HepG2 (cell line): ENCODE results near the gene ARHGDIA. TPM values are rescaled to one million over a fixed set of nuclear protein-coding genes. Genes with fewer than 3 reads are reported as not detected.

ENCODE experiments used
- AGO2 ChIP-seq: fragments of 200-400 bp; formaldehyde crosslinking; optimal IDR thresholded peaks from 2 replicates; pipeline ENCODE3; 2017; ENCODE audit warnings: mild to moderate bottlenecking, low read depth, low read length, moderate library complexity
- ATF7-NPFF ChIP-seq: sonication (generic); formaldehyde crosslinking; IDR thresholded peaks from 2 replicates; pipeline ENCODE4 v1.8.1; 2023; ENCODE audit warnings: mild to moderate bottlenecking, low read depth, missing genetic modification reagents, moderate library complexity
- EHMT2 ChIP-seq: fragments of 200-600 bp; sonication (generic); IDR thresholded peaks from 2 replicates; pipeline ENCODE4 v1.7.0; 2017; ENCODE audit warnings: antibody characterized with exemption, low read depth, low read length, borderline replicate concordance
- HHEX ChIP-seq: IDR thresholded peaks from 2 replicates; pipeline ENCODE4 v1.6.1; 2016; ENCODE audit warnings: control low read depth
- MIXL1 ChIP-seq: IDR thresholded peaks from 2 replicates; pipeline ENCODE4 v1.6.1; 2016
- PHF20 ChIP-seq: sonication (generic); formaldehyde crosslinking; IDR thresholded peaks from 2 replicates; pipeline ENCODE4 v1.5.0; 2020; ENCODE audit warnings: mild to moderate bottlenecking, missing genetic modification reagents
- SMAD1 ChIP-seq: sonication (generic); formaldehyde crosslinking; IDR thresholded peaks from 2 replicates; pipeline ENCODE4 v1.4.0; 2020; ENCODE audit warnings: missing genetic modification reagents, low read depth, mild to moderate bottlenecking, borderline replicate concordance
- SNRNP70 ChIP-seq: fragments of 200-400 bp; formaldehyde crosslinking; IDR thresholded peaks from 2 replicates; pipeline ENCODE4 v1.6.1; 2017; ENCODE audit warnings: mild to moderate bottlenecking, low read depth, low read length, moderate library complexity
- YEATS2 ChIP-seq: sonication (generic); formaldehyde crosslinking; IDR thresholded peaks from 2 replicates; pipeline ENCODE4 v1.4.0; 2020; ENCODE audit warnings: missing genetic modification reagents, borderline replicate concordance
- ZBTB14 ChIP-seq: sonication (generic); formaldehyde crosslinking; IDR thresholded peaks from 2 replicates; pipeline ENCODE4 v1.4.0; 2020; ENCODE audit warnings: missing genetic modification reagents
- ZBTB20 ChIP-seq: sonication (generic); formaldehyde crosslinking; IDR thresholded peaks from 2 replicates; pipeline ENCODE4 v1.8.1; 2023; ENCODE audit warnings: missing genetic modification reagents, low read depth, mild to moderate bottlenecking, borderline replicate concordance
- ZNF274 ChIP-seq: sonication (generic); formaldehyde crosslinking; IDR thresholded peaks from 2 replicates; pipeline ENCODE4 v1.5.1; 2020; ENCODE audit warnings: mild to moderate bottlenecking, missing genetic modification reagents
- ZNF329 ChIP-seq: sonication (generic); formaldehyde crosslinking; IDR thresholded peaks from 2 replicates; pipeline ENCODE4 v1.9.0; 2021; ENCODE audit warnings: low read depth, mild to moderate bottlenecking, missing genetic modification reagents
- ZNF331 ChIP-seq: sonication (generic); formaldehyde crosslinking; IDR thresholded peaks from 2 replicates; pipeline ENCODE4 v1.4.0; 2020; ENCODE audit warnings: missing genetic modification reagents
- ZNF746 ChIP-seq: sonication (generic); formaldehyde crosslinking; IDR thresholded peaks from 2 replicates; pipeline ENCODE4 v1.8.0; 2022; ENCODE audit warnings: mild to moderate bottlenecking, missing genetic modification reagents
- polyA plus RNA-seq, 8 experiments: library from polyadenylated mRNA; depleted of rRNA in 3 of 8; stranded (reverse) in 7 of 8; unstranded in 1 of 8; fragments of >200 nt; fragmentation: Illumina TruSeq in 4 of 8; extraction: Trizol in 4 of 8; gene quantifications; 2 replicates each; pipeline versions ENCODE4 v1.2.1 to v1.2.3, GENCODE V29; 2011 to 2016; ENCODE audit warnings: low read depth in 4 of 8, missing spikeins in 1 of 8, mixed read lengths in 1 of 8; ENCODE audit not compliant: insufficient read depth in 1 of 8
- total RNA-seq, 5 experiments: library from RNA; depleted of rRNA; stranded (reverse); fragments of >200 nt; fragmentation: Illumina TruSeq; extraction: Trizol; gene quantifications; 2 replicates each; pipeline ENCODE4 v1.2.3, GENCODE V29; 2016; ENCODE audit warnings: low read depth in 1 of 5
- TF ChIP-seq, protein P1 (sequence below): sonication (generic); formaldehyde crosslinking; IDR thresholded peaks from 2 replicates; pipeline ENCODE4 v1.5.0; 2020; ENCODE audit warnings: mild to moderate bottlenecking, low read depth, missing genetic modification reagents, borderline replicate concordance
- TF ChIP-seq, protein P2 (sequence below): sonication (generic); formaldehyde crosslinking; IDR thresholded peaks from 2 replicates; pipeline ENCODE4 v1.8.1; 2023; ENCODE audit warnings: mild to moderate bottlenecking, missing genetic modification reagents
- TF ChIP-seq, protein P3 (sequence below): IDR thresholded peaks from 2 replicates; pipeline ENCODE4 v1.6.1; 2016; ENCODE audit warnings: mild to moderate bottlenecking
- TF ChIP-seq, protein P4 (sequence below): sonication (generic); formaldehyde crosslinking; IDR thresholded peaks from 2 replicates; pipeline ENCODE4 v1.4.0; 2020; ENCODE audit warnings: missing genetic modification reagents

The ARHGDIA gene
- total and polyA plus RNA-seq, 2 of the 13 experiments (the other 11 are each of a cell fraction or from before 2014, with no cell fraction given), result 40.0 to 64.0 TPM

- TF ChIP-seq, protein P1, sequence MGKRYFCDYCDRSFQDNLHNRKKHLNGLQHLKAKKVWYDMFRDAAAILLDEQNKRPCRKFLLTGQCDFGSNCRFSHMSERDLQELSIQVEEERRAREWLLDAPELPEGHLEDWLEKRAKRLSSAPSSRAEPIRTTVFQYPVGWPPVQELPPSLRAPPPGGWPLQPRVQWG (CRISPR knock-in tag), result no peak
- TF ChIP-seq ZNF746 (CRISPR knock-in tag), result 0 out of 2 replicates have a peak, but pooled peaks have one; percentile 34
- TF ChIP-seq, protein P2, sequence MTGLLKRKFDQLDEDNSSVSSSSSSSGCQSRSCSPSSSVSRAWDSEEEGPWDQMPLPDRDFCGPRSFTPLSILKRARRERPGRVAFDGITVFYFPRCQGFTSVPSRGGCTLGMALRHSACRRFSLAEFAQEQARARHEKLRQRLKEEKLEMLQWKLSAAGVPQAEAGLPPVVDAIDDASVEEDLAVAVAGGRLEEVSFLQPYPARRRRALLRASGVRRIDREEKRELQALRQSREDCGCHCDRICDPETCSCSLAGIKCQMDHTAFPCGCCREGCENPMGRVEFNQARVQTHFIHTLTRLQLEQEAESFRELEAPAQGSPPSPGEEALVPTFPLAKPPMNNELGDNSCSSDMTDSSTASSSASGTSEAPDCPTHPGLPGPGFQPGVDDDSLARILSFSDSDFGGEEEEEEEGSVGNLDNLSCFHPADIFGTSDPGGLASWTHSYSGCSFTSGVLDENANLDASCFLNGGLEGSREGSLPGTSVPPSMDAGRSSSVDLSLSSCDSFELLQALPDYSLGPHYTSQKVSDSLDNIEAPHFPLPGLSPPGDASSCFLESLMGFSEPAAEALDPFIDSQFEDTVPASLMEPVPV (CRISPR knock-in tag), result no peak
- peak; percentile 41; the same call in 1 of the 2 replicates for TF ChIP-seq ZBTB20 (CRISPR knock-in tag)
- no peak for TF ChIP-seq SNRNP70
- no peak for TF ChIP-seq HHEX
- TF ChIP-seq EHMT2, result no peak
- TF ChIP-seq ZNF274, result no peak
- TF ChIP-seq, protein P3, sequence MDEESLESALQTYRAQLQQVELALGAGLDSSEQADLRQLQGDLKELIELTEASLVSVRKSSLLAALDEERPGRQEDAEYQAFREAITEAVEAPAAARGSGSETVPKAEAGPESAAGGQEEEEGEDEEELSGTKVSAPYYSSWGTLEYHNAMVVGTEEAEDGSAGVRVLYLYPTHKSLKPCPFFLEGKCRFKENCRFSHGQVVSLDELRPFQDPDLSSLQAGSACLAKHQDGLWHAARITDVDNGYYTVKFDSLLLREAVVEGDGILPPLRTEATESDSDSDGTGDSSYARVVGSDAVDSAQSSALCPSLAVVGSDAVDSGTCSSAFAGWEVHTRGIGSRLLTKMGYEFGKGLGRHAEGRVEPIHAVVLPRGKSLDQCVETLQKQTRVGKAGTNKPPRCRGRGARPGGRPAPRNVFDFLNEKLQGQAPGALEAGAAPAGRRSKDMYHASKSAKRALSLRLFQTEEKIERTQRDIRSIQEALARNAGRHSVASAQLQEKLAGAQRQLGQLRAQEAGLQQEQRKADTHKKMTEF (CRISPR knock-in tag), result 0 out of 2 replicates have a peak, but pooled peaks have one; percentile 32
- no peak for TF ChIP-seq ZNF329 (CRISPR knock-in tag)
- TF ChIP-seq ATF7-NPFF (CRISPR knock-in tag), result no peak
- TF ChIP-seq MIXL1 (CRISPR knock-in tag), result no peak
- TF ChIP-seq SMAD1 (CRISPR knock-in tag), result no peak
- TF ChIP-seq, protein P4, sequence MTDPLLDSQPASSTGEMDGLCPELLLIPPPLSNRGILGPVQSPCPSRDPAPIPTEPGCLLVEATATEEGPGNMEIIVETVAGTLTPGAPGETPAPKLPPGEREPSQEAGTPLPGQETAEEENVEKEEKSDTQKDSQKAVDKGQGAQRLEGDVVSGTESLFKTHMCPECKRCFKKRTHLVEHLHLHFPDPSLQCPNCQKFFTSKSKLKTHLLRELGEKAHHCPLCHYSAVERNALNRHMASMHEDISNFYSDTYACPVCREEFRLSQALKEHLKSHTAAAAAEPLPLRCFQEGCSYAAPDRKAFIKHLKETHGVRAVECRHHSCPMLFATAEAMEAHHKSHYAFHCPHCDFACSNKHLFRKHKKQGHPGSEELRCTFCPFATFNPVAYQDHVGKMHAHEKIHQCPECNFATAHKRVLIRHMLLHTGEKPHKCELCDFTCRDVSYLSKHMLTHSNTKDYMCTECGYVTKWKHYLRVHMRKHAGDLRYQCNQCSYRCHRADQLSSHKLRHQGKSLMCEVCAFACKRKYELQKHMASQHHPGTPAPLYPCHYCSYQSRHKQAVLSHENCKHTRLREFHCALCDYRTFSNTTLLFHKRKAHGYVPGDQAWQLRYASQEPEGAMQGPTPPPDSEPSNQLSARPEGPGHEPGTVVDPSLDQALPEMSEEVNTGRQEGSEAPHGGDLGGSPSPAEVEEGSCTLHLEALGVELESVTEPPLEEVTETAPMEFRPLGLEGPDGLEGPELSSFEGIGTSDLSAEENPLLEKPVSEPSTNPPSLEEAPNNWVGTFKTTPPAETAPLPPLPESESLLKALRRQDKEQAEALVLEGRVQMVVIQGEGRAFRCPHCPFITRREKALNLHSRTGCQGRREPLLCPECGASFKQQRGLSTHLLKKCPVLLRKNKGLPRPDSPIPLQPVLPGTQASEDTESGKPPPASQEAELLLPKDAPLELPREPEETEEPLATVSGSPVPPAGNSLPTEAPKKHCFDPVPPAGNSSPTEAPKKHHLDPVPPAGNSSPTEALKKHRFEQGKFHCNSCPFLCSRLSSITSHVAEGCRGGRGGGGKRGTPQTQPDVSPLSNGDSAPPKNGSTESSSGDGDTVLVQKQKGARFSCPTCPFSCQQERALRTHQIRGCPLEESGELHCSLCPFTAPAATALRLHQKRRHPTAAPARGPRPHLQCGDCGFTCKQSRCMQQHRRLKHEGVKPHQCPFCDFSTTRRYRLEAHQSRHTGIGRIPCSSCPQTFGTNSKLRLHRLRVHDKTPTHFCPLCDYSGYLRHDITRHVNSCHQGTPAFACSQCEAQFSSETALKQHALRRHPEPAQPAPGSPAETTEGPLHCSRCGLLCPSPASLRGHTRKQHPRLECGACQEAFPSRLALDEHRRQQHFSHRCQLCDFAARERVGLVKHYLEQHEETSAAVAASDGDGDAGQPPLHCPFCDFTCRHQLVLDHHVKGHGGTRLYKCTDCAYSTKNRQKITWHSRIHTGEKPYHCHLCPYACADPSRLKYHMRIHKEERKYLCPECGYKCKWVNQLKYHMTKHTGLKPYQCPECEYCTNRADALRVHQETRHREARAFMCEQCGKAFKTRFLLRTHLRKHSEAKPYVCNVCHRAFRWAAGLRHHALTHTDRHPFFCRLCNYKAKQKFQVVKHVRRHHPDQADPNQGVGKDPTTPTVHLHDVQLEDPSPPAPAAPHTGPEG (CRISPR knock-in tag), result no peak
- no peak for TF ChIP-seq PHF20 (CRISPR knock-in tag)
- peak; percentile 73 for TF ChIP-seq AGO2
- TF ChIP-seq YEATS2 (CRISPR knock-in tag), result no peak
- no peak for TF ChIP-seq ZNF331 (CRISPR knock-in tag)
- TF ChIP-seq ZBTB14 (CRISPR knock-in tag), result no peak
Observed at GRCh38 chr17:81890447-81891302, 19.5 kb upstream of the ARHGDIA start (continued).
